Keratinocyte (primary cell): ENCODE results near the gene PAGE1. TPM values are rescaled to one million over a fixed set of nuclear protein-coding genes. Genes with fewer than 3 reads are reported as not detected.
"Not testable (repeated sequence)": the region's sequence is repeated elsewhere in the genome, so short reads cannot be mapped to it uniquely, and the experiment has no call there.

Source experiments
- DNase-seq: peaks from one replicate; pipeline ENCODE4 v3.0.0-alpha.2; 2011; ENCODE audit warnings: low read depth, missing footprints, low spot score
- FAIRE-seq: peaks from 2 replicates; lab custom pipeline; 2011; peaks lifted over from hg19 to GRCh38; lab: Jason Lieb, UNC
- H2AFZ ChIP-seq: 2 replicates; pipeline ENCODE4 v1.6.0; 2012; ENCODE audit warnings: low read length, control low read depth, inconsistent platforms; ENCODE audit not compliant: control insufficient read depth
- H3K27ac ChIP-seq: 2 replicates; pipeline ENCODE4 v1.5.1; 2011; ENCODE audit warnings: low read length; ENCODE audit not compliant: control insufficient read depth, insufficient read depth
- H3K27me3 ChIP-seq: 3 replicates; pipeline ENCODE4 v1.6.0; 2011; ENCODE audit warnings: low read length; ENCODE audit not compliant: control insufficient read depth, insufficient read depth; ENCODE audit errors: extremely low read depth
- H3K36me3 ChIP-seq, 2 experiments: 2 replicates in 1 of 2; 3 replicates in 1 of 2; pipeline ENCODE4 v1.5.1; 2011; ENCODE audit warnings: low read length in 2 of 2, mild to moderate bottlenecking in 1 of 2; ENCODE audit not compliant: control insufficient read depth in 2 of 2, insufficient read depth in 2 of 2; ENCODE audit errors: extremely low read depth in 1 of 2
- H3K4me1 ChIP-seq: 3 replicates; pipeline ENCODE4 v1.5.1; 2011; ENCODE audit warnings: low read length; ENCODE audit not compliant: control insufficient read depth, insufficient read depth; ENCODE audit errors: extremely low read depth
- H3K4me2 ChIP-seq: 3 replicates; pipeline ENCODE4 v1.6.0; 2011; ENCODE audit warnings: low read depth, low read length; ENCODE audit not compliant: control insufficient read depth, insufficient read depth; ENCODE audit errors: extremely low read depth
- H3K4me3 ChIP-seq, 3 experiments: fragments of 200-600 bp in 1 of 3; sonication (generic) in 1 of 3; 2 replicates in 2 of 3; 3 replicates in 1 of 3; pipeline ENCODE4 v1.5.1; 2011 to 2016; ENCODE audit warnings: low read length in 3 of 3, mild to moderate bottlenecking in 3 of 3, control low read depth in 2 of 3, inconsistent platforms in 1 of 3, low read depth in 1 of 3, mixed read lengths in 1 of 3, mixed run types in 1 of 3, moderate library complexity in 1 of 3; ENCODE audit not compliant: control insufficient read depth in 2 of 3, insufficient read depth in 2 of 3; ENCODE audit errors: extremely low read depth in 1 of 3
- H3K79me2 ChIP-seq: 2 replicates; pipeline ENCODE4 v1.6.0; 2012; ENCODE audit warnings: low read length; ENCODE audit not compliant: control insufficient read depth, insufficient read depth
- H3K9ac ChIP-seq: 3 replicates; pipeline ENCODE4 v1.6.0; 2011; ENCODE audit warnings: low read length; ENCODE audit not compliant: control insufficient read depth, insufficient read depth; ENCODE audit errors: extremely low read depth
- H3K9me1 ChIP-seq: 3 replicates; pipeline ENCODE4 v1.6.0; 2011; ENCODE audit warnings: low read length; ENCODE audit not compliant: control insufficient read depth, insufficient read depth; ENCODE audit errors: extremely low read depth
- H3K9me3 ChIP-seq: 2 replicates; pipeline ENCODE4 v1.5.1; 2012; ENCODE audit warnings: low read depth, low read length; ENCODE audit not compliant: control insufficient read depth
- H4K20me1 ChIP-seq: 3 replicates; pipeline ENCODE4 v1.6.0; 2011; ENCODE audit warnings: low read length; ENCODE audit not compliant: control insufficient read depth, insufficient read depth; ENCODE audit errors: extremely low read depth
- CTCF ChIP-seq, 3 experiments: IDR thresholded peaks in 1 of 3; conservative IDR thresholded peaks in 1 of 3; optimal IDR thresholded peaks in 1 of 3; 2 replicates in 2 of 3; 3 replicates in 1 of 3; pipeline versions ENCODE3 to v1.5.1; 2011; ENCODE audit warnings: low read length in 3 of 3, mild to moderate bottlenecking in 3 of 3, moderate library complexity in 2 of 3, control low read depth in 1 of 3, inconsistent platforms in 1 of 3; ENCODE audit not compliant: insufficient read depth in 2 of 3; ENCODE audit errors: extremely low read depth in 1 of 3
- dilution Hi-C: fragments of 300-500 bp; cut with MboI; formaldehyde crosslinking; loops from one replicate; pipeline ENCODE4 v1.7.0; 2020; ENCODE audit warnings: low sequenced_read_pairs; ENCODE audit not compliant: extremely low pct_ligation_motif_present
- polyA minus RNA-seq, 3 experiments: library from RNA; depleted of rRNA, polyadenylated mRNA; stranded (reverse); fragments of >200 nt; gene quantifications; 1 replicate in 1 of 3; 2 replicates in 1 of 3; 3 replicates in 1 of 3; pipeline ENCODE4 v1.2.3, GENCODE V29; 2011
- polyA plus RNA-seq, 5 experiments: library from polyadenylated mRNA; depleted of rRNA in 3 of 5; stranded (reverse) in 3 of 5; stranded (forward) in 1 of 5; unstranded in 1 of 5; fragments of >200 nt; gene quantifications; 1 replicate in 1 of 5; 2 replicates in 3 of 5; 3 replicates in 1 of 5; pipeline versions ENCODE4 v1.2.1 to v1.2.3, GENCODE V29; 2011 to 2012; ENCODE audit warnings: missing spikeins in 2 of 5, low read depth in 1 of 5, low replicate concordance in 1 of 5

Gene PAGE1
- not detected in 3 replicates for polyA plus RNA-seq
- polyA plus RNA-seq (2011; ENCODE audit: low read depth) = not detected
- not detected in 2 replicates for polyA plus RNA-seq (2011; cell fraction: cytosol; rRNA removed)
- not detected in 2 replicates for polyA plus RNA-seq (2011; cell fraction: nucleus; rRNA removed)
- not detected in 2 replicates for polyA plus RNA-seq (2012; ENCODE audit: low replicate concordance)
- polyA minus RNA-seq = not detected in 3 replicates
- not detected for polyA minus RNA-seq (2011; cell fraction: cytosol; rRNA and poly(A)+ RNA removed)
- polyA minus RNA-seq (2011; cell fraction: nucleus; rRNA and poly(A)+ RNA removed) = not detected in 2 replicates

- no peaks in the 10 kb centered on the region for H3K36me3 ChIP-seq
- H2AFZ ChIP-seq = no peak within 1 kb of the TSS
- no peak within 1 kb of the TSS for H3K4me3 ChIP-seq
- H3K27me3 ChIP-seq = no peaks in the 10 kb centered on the region
- H3K9me3 ChIP-seq = no peaks in the 10 kb centered on the region
- H3K4me2 ChIP-seq = no peak within 1 kb of the TSS
- DNase-seq = no peak
- no peak within 1 kb of the TSS for H3K27ac ChIP-seq
- H3K9ac ChIP-seq = no peak within 1 kb of the TSS
- no peaks in the 10 kb centered on the region for H3K4me1 ChIP-seq
- no peaks in the 10 kb centered on the region for H4K20me1 ChIP-seq
- no peak for FAIRE-seq
- dilution Hi-C loops = no loop called here
- no peaks in the 10 kb centered on the region for H3K9me1 ChIP-seq
- no peaks in the 10 kb centered on the region for H3K79me2 ChIP-seq
- no peak for TF ChIP-seq CTCF (optimal IDR thresholded peaks at IDR 0.05 in 1 of 3, IDR thresholded peaks at IDR 0.05 in 1 of 3, conservative IDR thresholded peaks at IDR 0.05 in 1 of 3; ENCODE audit: extremely low read depth in 1 of 3, insufficient read depth in 2 of 3, low read length in 3 of 3)
Measured at GRCh38 chrX:49695276-49696180, at the start of gene PAGE1. Gene PAGE1 (minus strand): TSS chrX:49695984. CDS start chrX:49694770, 1,214 bp downstream.

GRCh38 chrX:49741501-49741900 is 45.7 kb upstream of the PAGE1 start:
- H3K9me3 ChIP-seq, H3K79me2 ChIP-seq, H3K4me1 ChIP-seq, H4K20me1 ChIP-seq, FAIRE-seq, H3K36me3 ChIP-seq, H3K9ac ChIP-seq, H3K27ac ChIP-seq, dilution Hi-C loops, H3K4me2 ChIP-seq, H2AFZ ChIP-seq, H3K9me1 ChIP-seq, H3K4me3 ChIP-seq, DNase-seq, H3K27me3 ChIP-seq: not testable (repeated sequence)
